H1 (cell line): ENCODE results near the gene ORMDL1. TPM values are rescaled to one million over a fixed set of nuclear protein-coding genes. Genes with fewer than 3 reads are reported as not detected.

ENCODE experiments used
- CTCF ChIA-PET: fragments of 300-600 bp; sonication (Branson Sonifier 250); formaldehyde crosslinking; loops from one replicate; lab custom pipeline; 2021; ENCODE audit not compliant: partially characterized antibody; lab: Charles Lee
- POLR2A ChIA-PET: fragments of 300-600 bp; sonication (Branson Sonifier 250); formaldehyde crosslinking; loops from one replicate; lab custom pipeline; 2021; ENCODE audit warnings: inconsistent platforms; ENCODE audit not compliant: partially characterized antibody; lab: Charles Lee
- DNase-seq, 2 experiments: peaks; one replicate each; pipeline versions ENCODE4 v3.0.0 to v3.0.0-alpha.2; 2010 to 2022; ENCODE audit warnings: low spot score in 2 of 2, low read depth in 1 of 2, mixed read lengths in 1 of 2
- FAIRE-seq: peaks from 2 replicates; lab custom pipeline; 2011; peaks lifted over from hg19 to GRCh38; lab: Jason Lieb, UNC
- H2AFZ ChIP-seq: 2 replicates; pipeline ENCODE4 v1.8.1; 2012; ENCODE audit warnings: low read length, inconsistent platforms
- H2AK5ac ChIP-seq: 2 replicates; pipeline ENCODE4 v1.6.1; 2013; ENCODE audit warnings: low read depth, low read length
- H2BK120ac ChIP-seq: replicated peaks from 2 replicates; pipeline ENCODE3; 2013; ENCODE audit warnings: low read depth, low read length, inconsistent platforms
- H2BK12ac ChIP-seq: 2 replicates; pipeline ENCODE4 v1.6.1; 2013; ENCODE audit warnings: low read depth, low read length
- H2BK15ac ChIP-seq: 2 replicates; pipeline ENCODE4 v1.6.1; 2013; ENCODE audit warnings: low read length
- H2BK20ac ChIP-seq: 2 replicates; pipeline ENCODE4 v1.6.1; 2013; ENCODE audit warnings: low read length
- H2BK5ac ChIP-seq: 2 replicates; pipeline ENCODE4 v1.6.1; 2013; ENCODE audit warnings: low read depth, low read length
- H3K14ac ChIP-seq: 2 replicates; pipeline ENCODE4 v1.6.1; 2013; ENCODE audit warnings: inconsistent platforms; ENCODE audit not compliant: insufficient read length
- H3K18ac ChIP-seq: 2 replicates; pipeline ENCODE4 v1.6.1; 2013; ENCODE audit warnings: low read length; ENCODE audit errors: extremely low read depth
- H3K23ac ChIP-seq: 2 replicates; pipeline ENCODE4 v1.6.1; 2013; ENCODE audit warnings: inconsistent platforms; ENCODE audit not compliant: insufficient read length
- H3K23me2 ChIP-seq: 2 replicates; pipeline ENCODE4 v1.6.1; 2013; ENCODE audit warnings: low read depth, low read length
- H3K27ac ChIP-seq: 2 replicates; pipeline ENCODE4 v1.6.1; 2011; ENCODE audit warnings: low read depth, low read length, inconsistent platforms
- H3K27me3 ChIP-seq, 4 experiments: replicated peaks in 1 of 4; 1 replicate in 1 of 4; 2 replicates in 3 of 4; pipeline versions ENCODE4 v1.6.1 to v1.8.1; 2011 to 2013; ENCODE audit warnings: low read length in 3 of 4, mild to moderate bottlenecking in 3 of 4, inconsistent platforms in 2 of 4, mixed read lengths in 2 of 4, moderate library complexity in 1 of 4; ENCODE audit not compliant: control insufficient read depth in 3 of 4, insufficient read depth in 3 of 4; ENCODE audit errors: extremely low read depth in 1 of 4
- H3K36me3 ChIP-seq, 4 experiments: 2 replicates each; pipeline versions ENCODE4 v1.6.1 to v1.8.1; 2011 to 2013; ENCODE audit warnings: mild to moderate bottlenecking in 4 of 4, low read length in 3 of 4, moderate library complexity in 2 of 4, control low read depth in 1 of 4, inconsistent platforms in 1 of 4; ENCODE audit not compliant: insufficient read depth in 4 of 4, control insufficient read depth in 2 of 4
- H3K4ac ChIP-seq: replicated peaks from 2 replicates; pipeline ENCODE3; 2013; ENCODE audit warnings: low read length, low read depth, mixed read lengths, inconsistent platforms; ENCODE audit not compliant: insufficient read length
- H3K4me1 ChIP-seq, 4 experiments: replicated peaks in 1 of 4; 1 replicate in 1 of 4; 2 replicates in 3 of 4; pipeline versions ENCODE4 v1.6.1 to v1.8.1; 2011 to 2013; ENCODE audit warnings: low read length in 3 of 4, inconsistent platforms in 2 of 4, mixed read lengths in 1 of 4; ENCODE audit not compliant: insufficient read depth in 4 of 4, control insufficient read depth in 3 of 4
- H3K4me2 ChIP-seq, 2 experiments: 2 replicates each; pipeline versions ENCODE4 v1.6.1 to v1.8.1; 2011 to 2013; ENCODE audit warnings: low read depth in 2 of 2, low read length in 2 of 2, control low read depth in 1 of 2, inconsistent platforms in 1 of 2, mild to moderate bottlenecking in 1 of 2; ENCODE audit not compliant: insufficient read depth in 1 of 2
- H3K4me3 ChIP-seq, 4 experiments: fragments of 200-600, 300-600 bp in 1 of 4; sonication (generic), shearing (Covaris generic), sonication (Bioruptor Twin) in 1 of 4; 2 replicates each; pipeline versions ENCODE4 v1.5.1 to v1.8.1; 2011 to 2016; ENCODE audit warnings: low read length in 4 of 4, low read depth in 3 of 4, control low read depth in 2 of 4, inconsistent platforms in 2 of 4, mild to moderate bottlenecking in 2 of 4, mixed read lengths in 1 of 4, moderate library complexity in 1 of 4; ENCODE audit not compliant: insufficient read depth in 2 of 4; ENCODE audit errors: extremely low read depth in 1 of 4
- H3K56ac ChIP-seq: replicated peaks from 2 replicates; pipeline ENCODE3; 2013; ENCODE audit warnings: low read depth, mild to moderate bottlenecking, mixed read lengths, low read length, inconsistent platforms; ENCODE audit not compliant: insufficient read length
- H3K79me1 ChIP-seq: 2 replicates; pipeline ENCODE4 v1.6.1; 2013; ENCODE audit warnings: low read depth, low read length, control low read depth
- H3K79me2 ChIP-seq, 2 experiments: 2 replicates each; pipeline versions ENCODE4 v1.6.1 to v1.8.1; 2012 to 2013; ENCODE audit warnings: low read length in 2 of 2, mild to moderate bottlenecking in 2 of 2, inconsistent platforms in 1 of 2; ENCODE audit not compliant: insufficient read depth in 2 of 2, control insufficient read depth in 1 of 2
- H3K9ac ChIP-seq, 4 experiments: replicated peaks in 1 of 4; 1 replicate in 1 of 4; 2 replicates in 3 of 4; pipeline versions ENCODE4 v1.6.1 to v1.8.1; 2011 to 2013; ENCODE audit warnings: low read depth in 3 of 4, low read length in 3 of 4, control low read depth in 2 of 4, mild to moderate bottlenecking in 2 of 4, moderate library complexity in 2 of 4, inconsistent platforms in 1 of 4; ENCODE audit errors: extremely low read depth in 1 of 4
- H3K9me3 ChIP-seq, 2 experiments: 2 replicates each; pipeline versions ENCODE4 v1.6.1 to v1.8.1; 2012 to 2013; ENCODE audit warnings: mild to moderate bottlenecking in 2 of 2, moderate library complexity in 2 of 2, control low read depth in 1 of 2, inconsistent platforms in 1 of 2, low read depth in 1 of 2, low read length in 1 of 2, mixed read lengths in 1 of 2; ENCODE audit not compliant: insufficient read depth in 2 of 2
- H4K20me1 ChIP-seq, 2 experiments: replicated peaks in 1 of 2; 2 replicates each; pipeline versions ENCODE3 to v1.8.1; 2011 to 2013; ENCODE audit warnings: inconsistent platforms in 2 of 2, low read length in 2 of 2, mild to moderate bottlenecking in 1 of 2; ENCODE audit not compliant: insufficient read depth in 2 of 2, control insufficient read depth in 1 of 2
- H4K5ac ChIP-seq: 2 replicates; pipeline ENCODE4 v1.6.1; 2013; ENCODE audit warnings: low read length, low read depth, mixed read lengths, inconsistent platforms; ENCODE audit not compliant: insufficient read length
- H4K8ac ChIP-seq: 2 replicates; pipeline ENCODE4 v1.8.0; 2013; ENCODE audit warnings: mild to moderate bottlenecking, moderate library complexity, low read length, inconsistent platforms; ENCODE audit not compliant: insufficient read depth; ENCODE audit errors: extremely low read depth
- H4K91ac ChIP-seq: replicated peaks from 2 replicates; pipeline ENCODE3; 2013; ENCODE audit warnings: low read length, mixed read lengths, inconsistent platforms; ENCODE audit not compliant: insufficient read length
- CTBP2 ChIP-seq: IDR thresholded peaks from 2 replicates; pipeline ENCODE4 v1.7.0; 2011; ENCODE audit warnings: borderline replicate concordance, mild to moderate bottlenecking, moderate library complexity, mixed read lengths, low read length; ENCODE audit not compliant: insufficient read depth, insufficient read length
- E2F6 ChIP-seq: IDR thresholded peaks from 2 replicates; pipeline ENCODE4 v1.6.1; 2012; ENCODE audit warnings: inconsistent platforms
- polyA plus RNA-seq, 7 experiments: library from polyadenylated mRNA; depleted of rRNA in 3 of 7; stranded (reverse) in 5 of 7; unstranded in 2 of 7; fragments of >200 nt in 5 of 7; fragments of 200-250 nt in 2 of 7; gene quantifications; 1 replicate in 5 of 7; 2 replicates in 1 of 7; 4 replicates in 1 of 7; pipeline versions ENCODE4 v1.2.1 to v1.2.3, GENCODE V29; 2011 to 2013; ENCODE audit warnings: missing spikeins in 2 of 7, mixed read lengths in 2 of 7
- total RNA-seq: library from RNA; stranded (reverse); fragmentation: NEBNext Ultra II Directional; extraction: Animal tissue kit (Norgen Biotek cat#: 25700); gene quantifications from 2 replicates; pipeline ENCODE4 v1.2.1, GENCODE V29; 2021

Gene ORMDL1
- total and polyA plus RNA-seq, 2 of the 8 experiments (the other 6 are each of a cell fraction or from before 2014, with no cell fraction given) = 34.9 to 58.1 TPM

GRCh38 chr2:189723192-189723591, 60.9 kb downstream of the ORMDL1 start:
- Histone ChIP-seq H2AK5ac (no peak overlapping the region), H4K5ac (no peak overlapping the region), H2BK12ac (no peak overlapping the region), H3K18ac (no peak overlapping the region), H3K56ac (no peak overlapping the region), H4K8ac (no peak overlapping the region), H3K23me2 (no peaks in the 10 kb centered on the region), H3K23ac (no peak overlapping the region), H3K79me1 (no peaks in the 10 kb centered on the region), H3K27me3 (peaks cover 0 to 1% (median 0%) of the 10 kb centered on the region in 4 experiments; a peak in 1 of 7 replicates), H3K4me3 (no peak overlapping the region), H3K4me1 (no peaks in the 10 kb centered on the region), H3K14ac (no peak overlapping the region), H3K9me3 (no peaks in the 10 kb centered on the region), H4K91ac (no peak overlapping the region), H3K27ac (no peak overlapping the region), H3K79me2 (no peaks in the 10 kb centered on the region), H2BK5ac (no peak overlapping the region), H3K4ac (no peak overlapping the region), H2BK20ac (no peak overlapping the region), H3K9ac (no peak overlapping the region), H3K36me3 (no peaks in the 10 kb centered on the region), H2BK15ac (no peak overlapping the region), H4K20me1 (no peaks in the 10 kb centered on the region), H2AFZ (no peak overlapping the region), H2BK120ac (no peak overlapping the region), H3K4me2 (no peak overlapping the region)
- CTCF ChIA-PET = interaction anchor here (1.1 to 1.8 kb wide), 2 partner anchors 24 to 27 kb away, joined by 4 read pairs; no protein-coding TSS in a partner anchor
- no peak for TF ChIP-seq CTBP2
- no peak for TF ChIP-seq E2F6
- FAIRE-seq = no peak
- POLR2A ChIA-PET = no interaction called here
- DNase-seq = no peak

Other genes with a start within 250 kb of the ORMDL1 start
- gene SLC40A1, start 203.6 kb downstream of the ORMDL1 start, total RNA-seq = not detected in 2 replicates
- 0.03 TPM in 1 of 2 replicates, not detected in the other for gene SLC40A1, start 203.6 kb downstream of the ORMDL1 start, polyA plus RNA-seq (2011; rRNA removed)
- gene ASNSD1, start 122.9 kb downstream of the ORMDL1 start, total RNA-seq = 37.7 and 44.8 TPM in 2 replicates
- 7.1 and 14.1 TPM in 2 replicates for gene ASNSD1, start 122.9 kb downstream of the ORMDL1 start, polyA plus RNA-seq (2011; rRNA removed)
- 1.5 and 1.7 TPM in 2 replicates for gene ANKAR, start 109.7 kb downstream of the ORMDL1 start, total RNA-seq
- 0.47 and 0.56 TPM in 2 replicates for gene ANKAR, start 109.7 kb downstream of the ORMDL1 start, polyA plus RNA-seq (2011; rRNA removed)
- gene OSGEPL1, start 21.5 kb downstream of the ORMDL1 start, total RNA-seq = 11.8 and 15.7 TPM in 2 replicates
- gene OSGEPL1, start 21.5 kb downstream of the ORMDL1 start, polyA plus RNA-seq (2011; rRNA removed) = 4.8 and 7.1 TPM in 2 replicates
- gene PMS1, start 111 bp upstream of the ORMDL1 start, total RNA-seq = 59.3 and 59.7 TPM in 2 replicates
- 10.1 and 13.1 TPM in 2 replicates for gene PMS1, start 111 bp upstream of the ORMDL1 start, polyA plus RNA-seq (2011; rRNA removed)